22Rv1 (cell line): ENCODE results near the gene TIMP2.

Experiments
- CTCF ChIP-seq: fragments of 450-650 bp; IDR thresholded peaks from 2 replicates; pipeline ENCODE4 v1.5.1; 2017; ENCODE audit warnings: mild to moderate bottlenecking
- ZFX ChIP-seq: fragments of 450-650 bp; IDR thresholded peaks from 2 replicates; pipeline ENCODE4 v1.6.1; 2017; ENCODE audit warnings: antibody characterized with exemption, borderline replicate concordance

- TF ChIP-seq CTCF (no peak), ZFX (no peak)
Measured at GRCh38 chr17:78967782-78968362, 42.7 kb upstream of the TIMP2 start.
